ENCODE measurements around the gene TMEM130.
A peak's percentile ranks its signal among the peaks of the same experiment; 100 is the strongest.
"Not testable (repeated sequence)": the region's sequence is repeated elsewhere in the genome, so short reads cannot be mapped to it uniquely, and the experiment has no call there.

The TMEM130 gene

DNA sequence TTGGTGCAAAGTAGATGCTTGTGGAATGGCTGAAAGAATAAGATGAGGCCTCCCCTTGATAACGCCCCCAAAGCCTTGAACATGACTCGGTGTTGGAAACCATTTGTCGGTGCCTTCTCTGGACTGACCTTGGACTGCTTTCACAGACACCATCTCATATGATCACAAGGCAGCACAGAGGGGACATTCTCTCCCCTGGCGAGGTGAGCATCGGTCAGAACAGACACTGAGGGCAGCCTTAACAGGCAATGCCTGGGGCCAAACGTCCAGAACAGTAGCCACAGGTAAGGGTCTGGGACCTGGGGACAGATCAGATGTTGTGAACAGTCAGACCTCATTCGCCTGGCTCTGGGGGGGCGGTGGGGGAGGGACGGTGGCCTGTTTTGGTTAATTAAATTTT, 5.7 kb upstream of the TMEM130 start:
- no peak for DNase-seq

- DNase-seq = no peak
Measured at GRCh38 chr7:98874942-98875341, 5.1 kb upstream of the TMEM130 start.

GRCh38 chr7:98873610-98874009, 3.8 kb upstream of the TMEM130 start:
- DNase-seq = peak; percentile 6

- DNase-seq = no peak
Measured at GRCh38 chr7:98872328-98872924, 2.6 kb upstream of the TMEM130 start.

GRCh38 chr7:98870807-98871491, 1.1 kb upstream of the TMEM130 start:
- no peak for DNase-seq

DNA sequence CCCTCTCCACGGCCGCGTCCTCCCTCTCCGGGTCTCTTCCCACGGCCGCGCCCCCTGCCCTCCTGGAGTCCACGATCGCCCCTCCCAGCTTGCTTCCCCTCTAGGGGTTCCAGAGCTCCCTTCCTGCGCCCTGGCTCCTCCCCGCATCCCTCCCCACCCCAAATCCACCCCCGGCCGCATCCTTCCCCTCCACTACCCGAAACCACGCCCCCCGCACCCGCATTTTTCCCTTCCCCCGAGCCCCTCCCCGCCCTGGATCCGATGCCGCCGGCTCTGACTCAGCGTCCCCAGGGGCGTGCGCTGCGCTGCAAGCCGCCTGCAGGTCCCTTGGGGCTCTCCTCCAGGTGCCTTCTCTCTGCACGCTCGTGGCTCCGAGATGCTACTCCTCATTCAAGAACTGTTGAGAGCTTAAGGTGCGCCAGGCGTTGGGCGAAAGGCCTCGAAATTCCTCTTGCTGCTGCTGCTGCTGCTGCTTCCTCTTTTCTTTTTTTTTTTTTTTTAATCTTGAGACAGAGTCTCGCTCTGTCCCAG, 372 bp upstream of the TMEM130 start:
- DNase-seq = peak; percentile 67

- DNase-seq = no peak
Measured at GRCh38 chr7:98869027-98869596, 702 bp downstream of the TMEM130 start.

DNA sequence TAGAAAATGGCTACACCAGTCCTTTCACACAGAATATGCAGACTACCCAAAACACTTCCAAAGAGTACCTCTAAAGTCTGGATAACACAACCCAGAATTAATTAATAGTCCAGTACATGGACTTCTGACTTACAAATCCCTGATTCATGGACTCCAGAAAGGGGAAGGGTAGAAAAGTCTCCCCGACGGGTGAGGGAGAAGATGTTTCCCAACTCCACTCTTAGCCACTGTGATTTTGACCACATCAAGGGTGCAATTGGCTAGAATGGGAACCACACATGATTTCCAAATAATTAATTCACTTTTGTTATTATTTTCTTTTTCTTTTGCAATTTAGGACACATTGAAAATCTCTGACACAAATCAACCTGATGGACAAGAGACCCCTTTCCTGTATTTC, 1.4 kb downstream of the TMEM130 start:
- DNase-seq = no peak

DNA sequence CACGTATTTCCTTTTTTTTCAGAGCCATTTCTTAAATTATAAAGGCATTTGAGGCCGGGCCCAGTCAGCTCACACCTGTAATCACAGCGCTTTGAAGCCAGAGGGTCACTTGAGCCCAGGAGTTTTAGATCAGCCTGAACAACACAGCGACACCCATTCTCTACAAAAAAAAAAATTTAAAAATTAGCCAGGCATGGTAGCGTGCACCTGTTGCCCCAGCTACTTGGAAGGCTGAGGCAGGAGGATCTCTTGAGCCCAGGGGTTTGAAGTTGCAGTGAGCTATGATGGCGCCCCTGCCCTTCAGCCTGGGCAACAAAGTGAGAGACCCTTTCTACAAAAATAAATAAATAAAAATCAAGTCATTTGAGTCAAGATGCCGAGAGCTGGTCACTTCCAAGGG, 3.0 kb downstream of the TMEM130 start:
- no peak for DNase-seq

DNA sequence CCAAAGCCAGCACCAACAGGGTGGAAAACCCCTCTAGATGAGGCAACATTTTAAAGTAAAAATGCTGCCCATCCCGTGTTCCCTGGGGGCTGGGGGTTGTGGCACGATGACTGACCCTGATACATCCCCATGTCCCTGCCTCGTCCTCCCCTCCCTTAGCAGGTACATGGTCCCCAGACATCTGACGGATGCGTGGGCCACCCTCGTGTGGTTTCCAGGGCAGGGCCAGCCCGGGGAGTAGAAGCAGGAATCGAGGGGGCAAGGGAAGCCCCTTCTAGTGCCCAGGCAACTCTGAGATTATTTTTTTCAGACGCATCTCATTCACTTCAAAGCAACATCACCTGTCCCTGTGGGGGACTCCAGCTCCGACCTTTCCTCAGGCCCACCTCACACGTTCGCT, 3.5 kb downstream of the TMEM130 start:
- no peak for DNase-seq

DNA sequence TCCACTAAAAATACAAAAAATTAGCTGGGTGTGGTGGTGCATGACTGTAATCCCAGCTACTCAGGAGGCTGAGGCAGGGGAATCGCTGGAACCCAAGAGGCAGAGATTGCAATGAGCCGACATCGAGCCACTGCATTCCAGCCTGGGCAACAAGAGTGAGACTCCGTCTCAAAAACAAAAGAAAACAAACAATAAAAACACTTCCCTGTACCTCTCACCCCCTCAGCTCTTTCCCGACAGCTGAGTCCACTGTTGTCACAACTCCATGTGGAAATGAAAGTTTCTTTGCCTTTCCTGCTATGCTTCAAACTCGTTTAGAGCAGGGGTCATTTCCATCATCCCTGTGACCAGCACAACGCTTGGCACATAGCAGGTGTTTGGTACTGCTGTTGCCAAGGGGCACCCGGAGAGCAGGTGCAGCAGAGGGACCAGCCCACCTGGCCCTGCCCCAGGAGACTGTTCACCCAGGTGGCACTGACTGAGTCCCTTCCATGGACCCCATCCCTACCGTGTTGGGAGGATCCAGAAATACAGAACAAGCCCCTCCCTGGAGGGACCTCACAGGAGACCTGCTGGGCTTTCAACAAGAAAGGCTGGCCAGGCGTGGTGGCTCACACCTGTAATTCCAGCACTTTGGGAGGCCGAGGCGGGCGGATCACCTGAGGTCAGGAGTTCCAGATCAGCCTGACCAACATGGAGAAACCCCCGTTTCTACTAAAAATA, 4.9 kb downstream of the TMEM130 start:
- no peak for DNase-seq

DNA sequence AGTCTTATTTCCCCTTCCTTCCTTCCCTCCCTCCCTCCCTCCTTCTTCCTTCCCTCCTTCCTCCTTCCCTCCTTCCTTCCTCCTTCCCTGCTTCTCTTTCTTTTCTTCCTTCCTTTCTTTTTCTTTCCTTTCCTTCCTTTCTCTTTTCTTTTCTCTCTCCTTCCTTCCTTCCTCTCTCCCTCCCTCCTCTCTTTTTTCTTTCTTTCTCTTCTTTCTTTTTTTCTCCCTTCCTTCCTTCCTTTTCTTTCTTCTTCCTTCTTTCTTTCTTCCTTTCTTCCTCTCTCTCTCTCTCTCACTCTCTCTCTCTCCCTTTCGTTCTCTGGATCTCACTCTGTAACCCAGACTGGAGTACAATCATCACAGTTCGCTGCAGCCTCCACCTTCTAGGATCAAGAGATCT, 6.2 kb downstream of the TMEM130 start:
- no peak for DNase-seq

- no peak for DNase-seq
Measured at GRCh38 chr7:98862716-98863420, 6.9 kb downstream of the TMEM130 start.

- DNase-seq = no peak
Measured at GRCh38 chr7:98862203-98862602, 7.6 kb downstream of the TMEM130 start.

DNA sequence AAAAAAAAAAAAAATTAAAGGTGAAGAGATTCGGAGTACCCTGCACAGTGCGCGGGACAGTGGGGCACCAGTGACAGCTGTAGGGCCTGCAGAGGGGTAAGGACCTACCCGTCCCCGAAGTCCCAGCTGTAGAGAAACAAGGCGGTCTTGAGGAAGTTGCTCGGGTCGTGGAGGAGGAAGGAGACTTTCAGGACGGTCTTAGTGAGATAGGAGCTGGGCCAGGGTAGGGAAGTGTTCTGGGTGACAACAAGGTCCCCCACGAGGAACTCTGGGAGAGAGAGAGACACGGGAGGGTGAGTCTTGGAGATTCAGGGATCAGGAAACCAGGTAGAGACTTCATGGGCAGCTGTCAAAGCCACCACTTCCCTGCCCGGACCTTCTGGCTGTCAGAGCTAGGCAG, 9.7 kb downstream of the TMEM130 start:
- no peak for DNase-seq

DNA sequence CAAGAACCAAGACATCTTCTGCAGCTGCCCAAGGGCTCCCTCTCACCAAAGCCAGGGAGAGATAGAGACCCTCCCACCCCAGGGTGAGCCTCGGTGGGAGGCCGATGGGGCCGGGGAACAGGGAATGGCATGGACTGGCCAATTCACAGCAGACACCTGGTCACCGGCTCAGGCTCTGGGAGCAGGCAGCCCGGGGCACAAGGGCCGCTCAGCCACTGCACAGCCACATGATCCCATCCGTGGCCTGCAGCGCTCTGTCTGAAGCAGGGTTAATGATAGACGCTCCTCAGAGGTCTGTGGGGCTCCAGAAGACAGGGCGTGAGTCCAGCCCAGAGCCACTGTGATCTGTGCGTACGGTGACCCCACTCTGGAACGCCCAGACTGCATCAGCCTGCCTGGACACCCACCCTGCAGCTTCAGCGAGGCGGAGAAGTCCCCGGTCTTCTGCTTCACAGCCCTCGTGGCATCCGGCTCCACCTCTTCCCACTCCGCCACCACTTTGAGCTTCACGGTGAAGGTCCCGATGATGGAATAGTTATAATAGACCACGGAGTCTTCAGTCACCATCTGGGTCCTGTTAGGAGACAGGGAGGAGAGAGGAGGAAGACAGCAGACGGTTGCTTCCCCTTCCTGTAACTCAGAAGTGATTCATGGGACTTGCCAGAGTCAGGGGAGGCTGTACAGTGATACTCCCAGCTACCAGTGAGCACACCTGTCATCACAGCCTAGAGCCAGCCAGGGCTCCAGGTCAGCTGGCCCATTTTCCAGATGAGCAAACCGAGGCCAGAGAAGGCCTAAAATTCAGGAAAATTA, 14.0 kb downstream of the TMEM130 start:
- DNase-seq = no peak

GRCh38 chr7:98852826-98853225, 17.0 kb downstream of the TMEM130 start:
- DNase-seq = no peak

GRCh38 chr7:98848918-98849317, 20.9 kb downstream of the TMEM130 start:
- no peak for DNase-seq

DNA sequence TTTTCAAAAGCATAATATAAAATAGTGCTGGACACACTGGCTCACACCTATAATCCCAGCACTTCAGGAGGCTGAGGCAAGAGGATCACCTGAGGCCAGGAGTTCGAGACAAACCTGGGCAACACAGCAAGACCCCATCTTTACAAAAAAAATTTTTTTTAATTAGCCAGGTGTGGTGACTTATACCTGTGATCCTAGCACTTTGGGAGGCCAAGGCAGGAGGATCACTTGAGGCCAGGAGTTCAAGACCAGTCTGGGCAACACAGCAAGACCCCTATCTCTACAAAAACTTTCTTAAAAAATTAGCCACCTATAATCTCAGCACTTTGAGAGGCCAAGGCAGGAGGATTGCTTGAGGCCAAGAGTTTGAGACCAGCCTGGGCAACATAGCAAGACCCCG, 27.3 kb downstream of the TMEM130 start:
- DNase-seq = not testable (repeated sequence)

- peak; percentile 80 for DNase-seq
Measured at GRCh38 chr7:98841179-98841997, 28.4 kb downstream of the TMEM130 start.

DNA sequence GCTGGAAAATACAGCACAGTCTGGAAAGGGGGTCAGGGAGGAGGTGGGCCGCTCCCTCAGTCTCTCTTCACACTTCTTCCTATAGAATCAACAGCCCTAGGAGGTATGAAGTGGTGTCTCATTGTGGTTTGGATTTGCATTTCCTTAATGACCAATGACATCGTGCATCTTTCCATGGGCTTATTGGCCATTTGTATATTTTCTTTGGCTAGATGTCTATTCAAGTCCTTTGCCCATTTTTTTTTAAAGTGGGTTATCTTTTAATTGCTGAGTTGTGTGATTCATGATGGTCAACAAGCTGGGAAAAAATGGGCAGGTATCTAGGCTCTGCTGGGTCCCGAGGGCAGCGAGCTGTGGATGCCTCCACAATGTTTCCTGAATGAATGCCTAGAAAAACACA, 29.1 kb downstream of the TMEM130 start:
- no peak for DNase-seq

All from activated T-cell treated with anti-CD3 and anti-CD28 coated beads, Interleukin-2, amount 50 U/mL, for 1 hour (primary cell).